ENCODE measurements around the gene DNAI2. TPM values are rescaled to one million over a fixed set of nuclear protein-coding genes. Genes with fewer than 3 reads are reported as not detected.

DNAI2 gene
- total and polyA plus RNA-seq, 8 donors, result 0.11 to 0.77 TPM; not detected in 6

GRCh38 chr17:74240618-74241205 is 33.3 kb upstream of the DNAI2 start:
- no peak overlapping the region for H3K27ac ChIP-seq
- 76 to 86% methylated on average over 11 of the region's 11 CpGs for WGBS, 2 donors
- intact Hi-C loops (cut with DNase I), result no loop called here
- no peaks in the 10 kb centered on the region for H3K27me3 ChIP-seq
- FAIRE-seq (no peak), ATAC-seq (peak in 2 of 4 donors; percentile 34 to 49), DNase-seq (no peak)
- H3K9me3 ChIP-seq, result no peaks in the 10 kb centered on the region
- H3K4me3 ChIP-seq, result no peak overlapping the region
- no peaks in the 10 kb centered on the region for H3K36me3 ChIP-seq
- no peak for TF ChIP-seq CTCF (IDR thresholded peaks at IDR 0.05)
- H3K4me1 ChIP-seq, result no peaks in the 10 kb centered on the region

GRCh38 chr17:74241431-74241830 is 32.6 kb upstream of the DNAI2 start:
- no peak for TF ChIP-seq CTCF (IDR thresholded peaks at IDR 0.05)
- WGBS, 2 donors, result 72 to 81% methylated on average over 10 of the region's 10 CpGs
- Histone ChIP-seq H3K27ac (no peak overlapping the region), H3K4me1 (no peaks in the 10 kb centered on the region), H3K9me3 (no peaks in the 10 kb centered on the region), H3K36me3 (no peaks in the 10 kb centered on the region), H3K4me3 (no peak overlapping the region), H3K27me3 (no peaks in the 10 kb centered on the region)
- FAIRE-seq, result no peak
- intact Hi-C loops (cut with DNase I), result no loop called here
- ATAC-seq, result peak in 2 of 4 donors; percentile 47 to 66
- DNase-seq, result no peak

GRCh38 chr17:74241847-74242246 is 32.2 kb upstream of the DNAI2 start:
- DNase-seq, result no peak
- 79 to 97% methylated on average over 2 of the region's 2 CpGs for WGBS, 2 donors
- no peak for ATAC-seq
- H3K4me1 ChIP-seq, result no peaks in the 10 kb centered on the region
- intact Hi-C loops (cut with DNase I), result no loop called here
- H3K4me3 ChIP-seq, result no peak overlapping the region
- no peaks in the 10 kb centered on the region for H3K36me3 ChIP-seq
- TF ChIP-seq CTCF (IDR thresholded peaks at IDR 0.05), result no peak
- H3K9me3 ChIP-seq, result no peaks in the 10 kb centered on the region
- H3K27me3 ChIP-seq, result no peaks in the 10 kb centered on the region
- H3K27ac ChIP-seq, result no peak overlapping the region
- FAIRE-seq, result no peak

- WGBS, 2 donors, result 74 to 79% methylated on average over 13 of the region's 13 CpGs
- Histone ChIP-seq H3K9me3 (no peaks in the 10 kb centered on the region), H3K27me3 (no peaks in the 10 kb centered on the region), H3K4me3 (no peak overlapping the region), H3K36me3 (no peaks in the 10 kb centered on the region), H3K4me1 (no peaks in the 10 kb centered on the region), H3K27ac (no peak overlapping the region)
- TF ChIP-seq CTCF (IDR thresholded peaks at IDR 0.05), result no peak
- no peak for ATAC-seq
- intact Hi-C loops (cut with DNase I), result no loop called here
- peak in 1 of 6 donors; percentile 41 for DNase-seq
- no peak for FAIRE-seq
Measured at GRCh38 chr17:74243013-74243755, 30.9 kb upstream of the DNAI2 start.

GRCh38 chr17:74244128-74244527 is 29.9 kb upstream of the DNAI2 start:
- Histone ChIP-seq H3K27ac (no peak overlapping the region), H3K27me3 (no peaks in the 10 kb centered on the region), H3K9me3 (no peaks in the 10 kb centered on the region), H3K4me1 (no peaks in the 10 kb centered on the region), H3K36me3 (no peaks in the 10 kb centered on the region), H3K4me3 (no peak overlapping the region)
- ATAC-seq, result no peak
- no peak for FAIRE-seq
- DNase-seq, result peak in 1 of 6 donors; percentile 28
- intact Hi-C loops (cut with DNase I), result no loop called here
- TF ChIP-seq CTCF (IDR thresholded peaks at IDR 0.05), result no peak
- WGBS, 2 donors, result 90% methylated on average over 10 of the region's 10 CpGs
